Osteocyte (in vitro differentiated cells): ENCODE results near the gene GPR149. TPM values are rescaled to one million over a fixed set of nuclear protein-coding genes. Genes with fewer than 3 reads are reported as not detected.

Source experiments
- DNase-seq: peaks from one replicate; pipeline ENCODE4 v3.0.0; 2021; ENCODE audit warnings: mixed read lengths; ENCODE audit not compliant: unreplicated experiment; ENCODE audit errors: extremely low spot score
- H3K27ac Mint-ChIP-seq: one replicate; pipeline ENCODE4 v1.8.0; 2021; ENCODE audit warnings: mild to moderate bottlenecking, mixed read lengths; ENCODE audit not compliant: unreplicated experiment
- H3K27me3 Mint-ChIP-seq: one replicate; pipeline ENCODE4 v1.8.0; 2021; ENCODE audit warnings: mixed read lengths; ENCODE audit not compliant: unreplicated experiment
- H3K36me3 Mint-ChIP-seq: one replicate; pipeline ENCODE4 v1.8.0; 2021; ENCODE audit warnings: mixed read lengths; ENCODE audit not compliant: unreplicated experiment
- H3K4me1 Mint-ChIP-seq: one replicate; pipeline ENCODE4 v1.8.0; 2021; ENCODE audit warnings: mixed read lengths; ENCODE audit not compliant: unreplicated experiment
- H3K4me3 Mint-ChIP-seq: one replicate; pipeline ENCODE4 v1.8.0; 2021; ENCODE audit warnings: mild to moderate bottlenecking, moderate library complexity, mixed read lengths; ENCODE audit not compliant: unreplicated experiment
- H3K9me3 Mint-ChIP-seq: one replicate; pipeline ENCODE4 v1.8.0; 2021; ENCODE audit warnings: mixed read lengths; ENCODE audit not compliant: unreplicated experiment
- total RNA-seq: library from RNA; stranded (reverse); gene quantifications from 2 replicates; pipeline ENCODE4 v1.2.1, GENCODE V29; 2021
- TF ChIP-seq, protein P1 (sequence below): fragments of 200-600 bp; sonication (generic); IDR thresholded peaks from 2 replicates; pipeline ENCODE4 v1.5.0; 2021; ENCODE audit warnings: antibody characterized with exemption, mild to moderate bottlenecking, moderate library complexity

Gene GPR149
- total RNA-seq, 1 donor from 2014 or later, result not detected

DNA sequence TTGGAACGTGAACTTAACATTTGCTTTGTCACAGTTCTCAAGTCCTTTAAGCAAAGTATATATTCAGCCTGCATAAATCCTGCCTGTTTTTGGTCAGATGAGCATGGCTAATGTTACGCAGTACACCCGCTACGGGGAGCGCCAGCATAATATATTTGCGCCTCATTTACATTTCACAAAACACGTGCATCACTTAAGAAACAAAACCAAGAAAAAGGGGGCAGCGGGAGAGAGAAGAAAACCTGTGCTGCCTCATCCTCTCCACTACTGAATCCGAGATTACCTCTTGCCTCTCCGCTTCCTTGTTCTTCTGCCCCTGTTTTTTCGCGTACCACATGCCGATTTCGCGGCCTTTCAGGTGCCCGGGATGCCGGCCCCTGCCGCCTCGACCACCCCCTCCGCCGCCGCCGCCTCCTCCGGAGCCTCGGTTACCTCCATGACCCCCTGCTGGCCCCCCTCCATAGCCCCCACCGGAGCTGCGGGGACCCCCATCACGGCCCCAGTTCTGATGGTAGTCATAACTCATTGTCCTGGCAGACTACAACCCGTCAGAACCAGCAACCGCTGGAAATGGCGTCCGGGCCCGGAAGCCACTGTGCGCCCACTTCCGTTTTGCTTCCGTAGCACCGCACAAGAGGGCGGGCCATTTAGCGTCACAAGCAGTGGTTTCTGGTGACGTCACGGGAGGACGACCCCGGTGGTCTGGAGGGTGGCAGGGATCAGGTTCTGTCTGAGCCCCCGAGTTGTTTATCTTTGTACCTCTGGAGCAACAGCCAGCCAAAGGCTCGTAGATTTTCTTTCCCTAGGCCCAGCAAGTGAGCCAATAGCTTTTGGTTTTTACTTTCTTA lies 105.9 kb downstream of the GPR149 start, which contains the start of gene DHX36:
Gene DHX36 (minus strand): TSS at position 597 of the 848 bp plus-strand sequence. CDS start 71 bp downstream, at position 526.
- Mint-ChIP-seq H3K4me3 (peak within 1 kb of the TSS; percentile 91), H3K4me1 (peaks cover 24% of the 10 kb centered on the region), H3K27me3 (peaks cover 4% of the 10 kb centered on the region), H3K27ac (peak within 1 kb of the TSS; percentile 99), H3K9me3 (no peaks in the 10 kb centered on the region), H3K36me3 (peaks cover 6% of the 10 kb centered on the region)
- TF ChIP-seq, protein P1, sequence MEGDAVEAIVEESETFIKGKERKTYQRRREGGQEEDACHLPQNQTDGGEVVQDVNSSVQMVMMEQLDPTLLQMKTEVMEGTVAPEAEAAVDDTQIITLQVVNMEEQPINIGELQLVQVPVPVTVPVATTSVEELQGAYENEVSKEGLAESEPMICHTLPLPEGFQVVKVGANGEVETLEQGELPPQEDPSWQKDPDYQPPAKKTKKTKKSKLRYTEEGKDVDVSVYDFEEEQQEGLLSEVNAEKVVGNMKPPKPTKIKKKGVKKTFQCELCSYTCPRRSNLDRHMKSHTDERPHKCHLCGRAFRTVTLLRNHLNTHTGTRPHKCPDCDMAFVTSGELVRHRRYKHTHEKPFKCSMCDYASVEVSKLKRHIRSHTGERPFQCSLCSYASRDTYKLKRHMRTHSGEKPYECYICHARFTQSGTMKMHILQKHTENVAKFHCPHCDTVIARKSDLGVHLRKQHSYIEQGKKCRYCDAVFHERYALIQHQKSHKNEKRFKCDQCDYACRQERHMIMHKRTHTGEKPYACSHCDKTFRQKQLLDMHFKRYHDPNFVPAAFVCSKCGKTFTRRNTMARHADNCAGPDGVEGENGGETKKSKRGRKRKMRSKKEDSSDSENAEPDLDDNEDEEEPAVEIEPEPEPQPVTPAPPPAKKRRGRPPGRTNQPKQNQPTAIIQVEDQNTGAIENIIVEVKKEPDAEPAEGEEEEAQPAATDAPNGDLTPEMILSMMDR, result peak; percentile 24
- peak; percentile 96 for DNase-seq

DNA sequence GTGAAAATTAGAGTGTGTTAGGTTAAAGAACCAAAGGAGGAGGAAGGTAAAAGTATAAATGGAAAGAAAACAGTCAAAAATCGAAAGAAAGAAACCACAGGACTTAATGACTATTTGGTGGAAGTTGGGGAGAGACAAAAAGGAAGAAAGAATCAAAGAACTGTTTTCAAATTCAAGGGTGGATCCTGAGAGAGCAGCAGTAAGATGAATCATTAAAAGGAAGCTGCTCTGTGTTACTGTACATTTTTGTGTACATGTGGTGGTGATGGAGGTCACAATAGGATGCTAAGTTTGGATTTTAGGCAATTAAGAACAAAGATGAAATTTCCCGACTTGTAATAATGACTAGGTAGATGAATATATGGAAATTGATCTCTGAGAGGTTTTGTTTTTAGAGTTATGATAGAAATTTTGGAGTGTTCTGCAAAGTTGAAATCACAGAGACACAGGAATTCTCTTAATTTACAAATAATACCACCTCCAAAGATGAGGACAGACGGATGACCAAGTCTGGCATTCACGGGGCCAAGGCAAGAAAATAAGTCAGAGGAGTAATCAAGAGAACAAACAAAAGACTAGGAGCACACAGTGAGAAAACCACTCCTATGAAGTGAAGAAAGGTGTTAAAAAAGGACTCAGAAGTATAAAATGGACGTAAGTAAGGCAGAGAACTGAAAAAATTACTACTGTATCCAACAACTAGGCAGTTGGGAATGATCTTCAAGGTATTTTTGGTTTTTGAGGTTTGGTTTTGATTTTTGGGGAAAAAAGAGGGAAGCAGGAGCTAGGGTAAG lies 112.8 kb downstream of the GPR149 start:
- no peaks in the 10 kb centered on the region for H3K27me3 Mint-ChIP-seq
- no peak overlapping the region for H3K4me3 Mint-ChIP-seq
- no peak for DNase-seq
- TF ChIP-seq, protein P1, result no peak
- peaks cover 30% of the 10 kb centered on the region for H3K36me3 Mint-ChIP-seq
- no peaks in the 10 kb centered on the region for H3K9me3 Mint-ChIP-seq
- peaks cover 30% of the 10 kb centered on the region for H3K4me1 Mint-ChIP-seq
- peak overlapping the region; percentile 35 for H3K27ac Mint-ChIP-seq

DNA sequence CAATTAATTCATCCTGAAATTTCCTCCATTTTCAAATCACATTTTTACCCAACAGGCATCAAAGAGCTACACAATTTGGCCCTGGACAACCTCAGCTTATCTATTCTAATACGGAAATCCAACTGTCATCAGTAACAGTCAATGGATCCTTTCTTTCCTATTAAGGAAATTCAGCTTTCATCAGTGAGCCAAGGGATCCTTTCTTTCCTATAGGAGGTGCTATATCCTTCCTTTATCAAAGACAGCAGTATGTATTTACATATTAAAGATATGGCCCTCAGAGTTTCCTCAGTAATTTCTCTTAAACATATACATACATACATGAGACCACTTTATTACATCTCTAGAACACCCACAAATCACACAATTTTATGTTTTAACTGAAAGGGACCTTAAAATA lies 115.8 kb downstream of the GPR149 start:
- Mint-ChIP-seq H3K4me1 (peaks cover 19% of the 10 kb centered on the region), H3K36me3 (peaks cover 37% of the 10 kb centered on the region), H3K4me3 (no peak overlapping the region), H3K27ac (no peak overlapping the region), H3K27me3 (no peaks in the 10 kb centered on the region), H3K9me3 (no peaks in the 10 kb centered on the region)
- no peak for DNase-seq
- TF ChIP-seq, protein P1, result no peak

DNA sequence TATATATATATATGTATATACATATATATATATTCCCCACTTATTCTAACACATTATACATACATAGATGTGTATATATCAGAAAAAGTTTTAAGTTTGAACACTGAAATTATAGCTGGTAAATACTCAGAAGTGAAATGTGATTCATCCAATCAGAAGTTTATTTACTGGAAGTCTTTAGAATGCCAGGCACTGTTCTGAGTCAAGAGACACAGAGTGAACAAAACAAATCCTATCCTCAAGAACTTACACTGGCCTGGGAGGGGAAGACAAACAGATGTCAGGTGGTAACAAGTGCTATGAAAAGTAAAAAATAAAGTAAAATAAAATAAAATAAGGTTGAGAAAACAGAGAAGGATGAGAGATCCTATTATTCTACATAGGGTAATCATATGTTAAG lies 119.2 kb downstream of the GPR149 start:
- peaks cover 3% of the 10 kb centered on the region for H3K4me1 Mint-ChIP-seq
- H3K27ac Mint-ChIP-seq, result no peak overlapping the region
- H3K36me3 Mint-ChIP-seq, result peaks cover 57% of the 10 kb centered on the region
- DNase-seq, result no peak
- no peak overlapping the region for H3K4me3 Mint-ChIP-seq
- H3K27me3 Mint-ChIP-seq, result no peaks in the 10 kb centered on the region
- TF ChIP-seq, protein P1, result no peak
- no peaks in the 10 kb centered on the region for H3K9me3 Mint-ChIP-seq

DNA sequence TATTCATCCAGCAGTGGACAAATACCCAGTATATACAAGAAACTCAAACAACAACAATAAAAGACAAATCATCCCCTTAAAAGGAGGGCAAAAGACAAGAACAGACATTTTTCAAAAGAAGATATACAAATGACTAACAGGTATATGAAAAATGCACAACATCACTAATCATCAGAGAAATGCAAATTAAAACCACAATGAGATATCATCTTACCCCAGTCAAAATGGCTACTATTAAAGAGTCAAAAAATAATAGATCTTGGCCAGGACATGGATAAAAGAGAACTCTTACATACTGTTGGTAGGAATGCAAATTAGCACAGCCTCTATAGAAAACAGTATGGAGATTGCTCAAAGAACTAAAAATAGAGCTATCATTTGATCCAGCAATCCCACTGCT lies 122.6 kb downstream of the GPR149 start:
- no peaks in the 10 kb centered on the region for H3K9me3 Mint-ChIP-seq
- H3K27ac Mint-ChIP-seq, result no peak overlapping the region
- peaks cover 3% of the 10 kb centered on the region for H3K4me1 Mint-ChIP-seq
- H3K36me3 Mint-ChIP-seq, result peaks cover 57% of the 10 kb centered on the region
- TF ChIP-seq, protein P1, result no peak
- DNase-seq, result no peak
- no peaks in the 10 kb centered on the region for H3K27me3 Mint-ChIP-seq
- H3K4me3 Mint-ChIP-seq, result no peak overlapping the region
